Loucy (cell line): ENCODE measurements around the gene ZNF606.

ENCODE experiments used
- H2AFZ ChIP-seq: fragments of 200-600 bp; sonication (generic); 2 replicates; pipeline ENCODE4 v1.6.0; 2016; ENCODE audit warnings: antibody characterized with exemption, mild to moderate bottlenecking, low read length, moderate library complexity
- H3F3A ChIP-seq: fragments of 200-600 bp; 2 replicates; pipeline ENCODE4 v1.6.0; 2016; ENCODE audit warnings: antibody characterized with exemption, low read depth, mild to moderate bottlenecking
- H3K27me3 ChIP-seq: fragments of 200-600 bp; sonication (generic); 2 replicates; pipeline ENCODE4 v1.6.1; 2014; ENCODE audit warnings: low read length, mild to moderate bottlenecking; ENCODE audit not compliant: insufficient read depth, poor library complexity, severe bottlenecking
- H3K36me3 ChIP-seq: fragments of 200-600 bp; sonication (generic); 2 replicates; pipeline ENCODE4 v1.6.1; 2016; ENCODE audit warnings: low read length; ENCODE audit not compliant: insufficient read depth
- H3K4me1 ChIP-seq: fragments of 200-600 bp; sonication (generic); 2 replicates; pipeline ENCODE4 v1.5.1; 2014; ENCODE audit warnings: low read length, mild to moderate bottlenecking; ENCODE audit not compliant: insufficient read depth, poor library complexity, severe bottlenecking
- H3K4me2 ChIP-seq: fragments of 200-600 bp; sonication (generic); 2 replicates; pipeline ENCODE4 v1.6.0; 2014; ENCODE audit warnings: antibody characterized with exemption, low read length, low read depth, mild to moderate bottlenecking; ENCODE audit not compliant: poor library complexity, severe bottlenecking
- H3K4me3 ChIP-seq: fragments of 200-600 bp; sonication (generic); 2 replicates; pipeline ENCODE4 v1.5.1; 2014; ENCODE audit warnings: low read length, mild to moderate bottlenecking, mixed read lengths; ENCODE audit not compliant: poor library complexity, severe bottlenecking
- H3K79me2 ChIP-seq: fragments of 200-600 bp; sonication (generic); 2 replicates; pipeline ENCODE4 v1.6.1; 2014; ENCODE audit warnings: low read length; ENCODE audit not compliant: insufficient read depth
- H3K9ac ChIP-seq: fragments of 200-600 bp; sonication (generic); 2 replicates; pipeline ENCODE4 v1.6.0; 2014; ENCODE audit warnings: mild to moderate bottlenecking, low read depth, low read length, moderate library complexity; ENCODE audit not compliant: poor library complexity, severe bottlenecking
- H3K9me2 ChIP-seq: fragments of 200-600 bp; sonication (generic); replicated peaks from 2 replicates; pipeline ENCODE4 v1.6.1; 2016; ENCODE audit warnings: low read depth, low read length, mixed read lengths
- H3K9me3 ChIP-seq: fragments of 200-600 bp; sonication (generic); 2 replicates; pipeline ENCODE4 v1.6.1; 2014; ENCODE audit warnings: mild to moderate bottlenecking, antibody characterized with exemption, low read length, low read depth; ENCODE audit not compliant: insufficient read depth
- H4K20me1 ChIP-seq: fragments of 200-600 bp; sonication (generic); 2 replicates; pipeline ENCODE4 v1.6.0; 2014; ENCODE audit warnings: antibody characterized with exemption, low read length, mild to moderate bottlenecking; ENCODE audit not compliant: insufficient read depth, poor library complexity, severe bottlenecking
- EZH2phosphoT487 ChIP-seq: fragments of 200-600 bp; IDR thresholded peaks from 2 replicates; pipeline ENCODE4 v1.6.1; 2018; ENCODE audit warnings: antibody characterized with exemption, mild to moderate bottlenecking, moderate library complexity, borderline replicate concordance
- TF ChIP-seq, protein P1 (sequence below): fragments of 200-600 bp; sonication (generic); conservative IDR thresholded peaks from 2 replicates; pipeline ENCODE4 v1.5.1; 2014; ENCODE audit warnings: mild to moderate bottlenecking, antibody characterized with exemption, low read length

ZNF606 gene

DNA sequence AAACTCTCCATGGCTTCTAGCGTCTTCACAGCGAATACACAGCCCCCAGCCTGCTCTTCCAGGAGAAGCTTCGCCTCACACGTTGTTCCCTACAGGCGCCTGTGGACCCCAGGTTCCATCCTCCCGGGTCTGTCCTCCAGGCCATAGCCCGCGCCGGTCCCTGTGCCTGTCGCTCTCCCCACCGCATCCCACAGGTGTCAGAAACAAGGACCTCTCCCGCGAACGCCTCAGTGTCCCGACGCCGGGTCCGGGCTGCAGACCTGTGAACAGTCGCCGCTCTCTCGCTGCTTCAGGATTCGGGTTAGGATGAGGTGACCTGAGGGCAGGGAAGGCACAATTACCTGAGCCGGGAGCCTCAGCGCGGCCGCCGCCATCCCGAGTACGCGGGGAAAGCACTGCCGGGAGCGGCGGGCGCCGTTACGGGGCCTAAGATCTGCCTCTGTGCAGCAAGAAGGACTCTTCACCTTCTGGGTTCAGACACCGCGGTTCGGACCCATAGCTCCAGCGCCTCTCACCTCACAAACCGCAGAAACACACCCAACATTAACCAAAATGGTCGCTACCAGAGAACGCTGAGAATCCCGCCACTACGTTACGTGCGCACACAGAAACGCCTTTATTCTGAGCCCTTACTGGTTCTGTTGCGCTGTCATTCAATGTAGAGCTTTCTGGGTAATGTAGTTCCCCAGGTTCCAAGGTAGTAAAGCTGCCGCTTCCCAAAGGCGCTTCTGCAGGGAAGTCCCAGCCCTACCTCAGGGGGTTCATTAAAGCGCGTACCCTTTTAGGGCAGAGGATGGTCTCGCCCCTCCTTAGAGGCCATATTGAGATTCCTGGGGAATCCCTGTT is 67.6 kb downstream of the ZNF606 start, which contains the start of gene ZNF418:
Gene ZNF418 (minus strand): TSS at position 583 of the 846 bp plus-strand sequence. CDS start 1,580 bp downstream, outside the sequence.
- Histone ChIP-seq H2AFZ (no peak within 1 kb of the TSS), H3K4me1 (no peaks in the 10 kb centered on the region), H3K9me3 (no peaks in the 10 kb centered on the region; the same call in 1 of the 2 replicates), H4K20me1 (no peaks in the 10 kb centered on the region), H3K36me3 (peaks cover 3% of the 10 kb centered on the region; the same call in 1 of the 2 replicates), H3K27me3 (no peaks in the 10 kb centered on the region), H3K79me2 (peaks cover 4% of the 10 kb centered on the region; the same call in 1 of the 2 replicates), H3K9me2 (no peaks in the 10 kb centered on the region), H3K4me2 (peak within 1 kb of the TSS; percentile 13), H3K4me3 (peak within 1 kb of the TSS; percentile 68), H3F3A (no peaks in the 10 kb centered on the region), H3K9ac (peak within 1 kb of the TSS; percentile 65)
- TF ChIP-seq, protein P1, sequence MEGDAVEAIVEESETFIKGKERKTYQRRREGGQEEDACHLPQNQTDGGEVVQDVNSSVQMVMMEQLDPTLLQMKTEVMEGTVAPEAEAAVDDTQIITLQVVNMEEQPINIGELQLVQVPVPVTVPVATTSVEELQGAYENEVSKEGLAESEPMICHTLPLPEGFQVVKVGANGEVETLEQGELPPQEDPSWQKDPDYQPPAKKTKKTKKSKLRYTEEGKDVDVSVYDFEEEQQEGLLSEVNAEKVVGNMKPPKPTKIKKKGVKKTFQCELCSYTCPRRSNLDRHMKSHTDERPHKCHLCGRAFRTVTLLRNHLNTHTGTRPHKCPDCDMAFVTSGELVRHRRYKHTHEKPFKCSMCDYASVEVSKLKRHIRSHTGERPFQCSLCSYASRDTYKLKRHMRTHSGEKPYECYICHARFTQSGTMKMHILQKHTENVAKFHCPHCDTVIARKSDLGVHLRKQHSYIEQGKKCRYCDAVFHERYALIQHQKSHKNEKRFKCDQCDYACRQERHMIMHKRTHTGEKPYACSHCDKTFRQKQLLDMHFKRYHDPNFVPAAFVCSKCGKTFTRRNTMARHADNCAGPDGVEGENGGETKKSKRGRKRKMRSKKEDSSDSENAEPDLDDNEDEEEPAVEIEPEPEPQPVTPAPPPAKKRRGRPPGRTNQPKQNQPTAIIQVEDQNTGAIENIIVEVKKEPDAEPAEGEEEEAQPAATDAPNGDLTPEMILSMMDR = no peak

DNA sequence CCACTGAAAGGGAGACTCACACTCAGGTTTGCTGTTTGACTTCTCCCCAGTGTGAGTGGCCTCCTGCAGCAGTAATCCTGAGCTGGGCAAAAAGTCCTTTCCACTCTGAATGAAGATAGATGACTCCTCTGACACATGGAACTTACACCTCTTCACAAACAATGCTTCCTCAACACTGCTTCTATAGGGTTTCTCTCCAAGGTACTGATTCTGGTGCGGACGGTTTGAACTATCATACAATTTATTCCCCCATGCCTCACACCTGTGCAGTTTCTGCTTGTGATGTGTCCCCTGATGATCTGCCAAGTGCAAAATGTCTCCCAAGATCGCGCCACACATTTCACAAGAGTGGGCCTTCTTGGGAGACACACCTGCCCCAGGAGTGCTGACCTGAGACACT is 75.0 kb downstream of the ZNF606 start:
- H3K4me2 ChIP-seq = no peak overlapping the region
- H3K27me3 ChIP-seq = no peaks in the 10 kb centered on the region
- H3K9me2 ChIP-seq = no peaks in the 10 kb centered on the region
- H3F3A ChIP-seq = no peaks in the 10 kb centered on the region
- H3K9me3 ChIP-seq = peaks cover 5% of the 10 kb centered on the region; the same call in 1 of the 2 replicates
- H3K36me3 ChIP-seq = 0 out of 2 replicates have a peak, but pooled peaks cover 3% of the 10 kb centered on the region
- H3K9ac ChIP-seq = no peak overlapping the region
- H3K79me2 ChIP-seq = no peaks in the 10 kb centered on the region
- H3K4me1 ChIP-seq = no peaks in the 10 kb centered on the region
- H2AFZ ChIP-seq = no peak overlapping the region
- no peaks in the 10 kb centered on the region for H4K20me1 ChIP-seq
- TF ChIP-seq, protein P1 = no peak
- TF ChIP-seq EZH2phosphoT487 = no peak
- no peak overlapping the region for H3K4me3 ChIP-seq
